Astrocyte of the spinal cord (primary cell): ENCODE results near the gene MIA2.
A peak's percentile ranks its signal among the peaks of the same experiment; 100 is the strongest.

Experiments used
- DNase-seq: peaks from one replicate; pipeline ENCODE4 v3.0.0; 2011; ENCODE audit warnings: low read depth, low spot score
- H3K4me3 ChIP-seq: 2 replicates; pipeline ENCODE4 v1.5.1; 2011; ENCODE audit warnings: low read depth, mild to moderate bottlenecking, low read length, moderate library complexity
- in situ Hi-C: cut with HindIII; loops from 2 replicates; pipeline ENCODE4 v1.10.0; 2017; ENCODE audit warnings: low sequenced_read_pairs
- TF ChIP-seq, protein P1 (sequence below): IDR thresholded peaks from 2 replicates; pipeline ENCODE4 v1.5.1; 2012; ENCODE audit warnings: low read depth, mild to moderate bottlenecking, low read length, inconsistent platforms

Gene MIA2

DNA sequence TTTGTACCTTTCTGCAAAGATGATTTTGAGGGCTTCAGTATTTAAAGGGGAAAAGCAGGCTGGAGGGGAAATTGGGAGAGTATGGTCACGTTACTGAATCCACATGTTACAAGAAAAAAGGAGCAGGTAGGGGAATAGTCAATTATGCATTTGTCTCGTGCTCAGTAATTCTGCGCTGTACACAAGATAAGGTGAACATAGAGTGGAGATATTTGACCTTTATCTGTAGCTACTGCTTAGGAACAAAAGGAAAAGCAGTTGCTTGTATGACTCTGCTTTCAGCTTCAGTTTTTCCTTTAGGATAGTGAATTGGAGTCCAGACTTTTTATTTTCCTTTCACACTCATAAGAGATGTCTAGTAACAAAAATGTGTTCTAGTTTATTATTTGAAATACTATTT, 148.7 kb downstream of the MIA2 start:
- DNase-seq, result no peak
- TF ChIP-seq, protein P1, sequence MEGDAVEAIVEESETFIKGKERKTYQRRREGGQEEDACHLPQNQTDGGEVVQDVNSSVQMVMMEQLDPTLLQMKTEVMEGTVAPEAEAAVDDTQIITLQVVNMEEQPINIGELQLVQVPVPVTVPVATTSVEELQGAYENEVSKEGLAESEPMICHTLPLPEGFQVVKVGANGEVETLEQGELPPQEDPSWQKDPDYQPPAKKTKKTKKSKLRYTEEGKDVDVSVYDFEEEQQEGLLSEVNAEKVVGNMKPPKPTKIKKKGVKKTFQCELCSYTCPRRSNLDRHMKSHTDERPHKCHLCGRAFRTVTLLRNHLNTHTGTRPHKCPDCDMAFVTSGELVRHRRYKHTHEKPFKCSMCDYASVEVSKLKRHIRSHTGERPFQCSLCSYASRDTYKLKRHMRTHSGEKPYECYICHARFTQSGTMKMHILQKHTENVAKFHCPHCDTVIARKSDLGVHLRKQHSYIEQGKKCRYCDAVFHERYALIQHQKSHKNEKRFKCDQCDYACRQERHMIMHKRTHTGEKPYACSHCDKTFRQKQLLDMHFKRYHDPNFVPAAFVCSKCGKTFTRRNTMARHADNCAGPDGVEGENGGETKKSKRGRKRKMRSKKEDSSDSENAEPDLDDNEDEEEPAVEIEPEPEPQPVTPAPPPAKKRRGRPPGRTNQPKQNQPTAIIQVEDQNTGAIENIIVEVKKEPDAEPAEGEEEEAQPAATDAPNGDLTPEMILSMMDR, result no peak
- in situ Hi-C loops, result no loop called here
- no peak overlapping the region for H3K4me3 ChIP-seq

DNA sequence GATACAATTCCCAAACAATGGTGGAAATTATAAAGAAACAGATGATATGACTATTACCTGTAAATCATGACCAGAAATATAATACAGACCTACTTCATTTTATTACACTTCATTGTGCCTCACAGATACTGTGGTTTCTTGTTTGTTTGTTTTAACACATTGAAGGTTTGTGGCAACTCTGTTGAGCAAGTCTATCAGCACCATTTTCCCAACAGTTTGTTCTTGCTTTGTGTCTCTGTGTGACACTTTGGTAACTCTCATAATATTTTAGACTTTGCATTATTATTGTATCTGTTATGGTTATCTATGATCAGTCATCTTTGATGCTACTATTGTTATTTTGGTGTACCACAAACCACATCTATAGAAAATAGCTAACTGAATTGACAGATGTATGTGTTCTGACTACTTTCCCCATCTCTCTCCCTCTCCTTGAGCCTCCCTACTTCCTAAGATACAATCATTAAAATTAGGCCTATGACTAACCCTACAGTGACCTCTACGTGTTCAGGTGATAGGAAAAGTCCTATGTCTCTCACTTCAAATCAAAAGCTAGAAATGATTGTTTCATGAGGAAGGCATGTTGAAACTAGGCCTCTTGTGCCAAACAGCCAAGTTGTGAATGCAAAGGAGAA, 149.4 kb downstream of the MIA2 start:
- no peak overlapping the region for H3K4me3 ChIP-seq
- TF ChIP-seq, protein P1, result no peak
- no peak for DNase-seq
- in situ Hi-C loops, result no loop called here

DNA sequence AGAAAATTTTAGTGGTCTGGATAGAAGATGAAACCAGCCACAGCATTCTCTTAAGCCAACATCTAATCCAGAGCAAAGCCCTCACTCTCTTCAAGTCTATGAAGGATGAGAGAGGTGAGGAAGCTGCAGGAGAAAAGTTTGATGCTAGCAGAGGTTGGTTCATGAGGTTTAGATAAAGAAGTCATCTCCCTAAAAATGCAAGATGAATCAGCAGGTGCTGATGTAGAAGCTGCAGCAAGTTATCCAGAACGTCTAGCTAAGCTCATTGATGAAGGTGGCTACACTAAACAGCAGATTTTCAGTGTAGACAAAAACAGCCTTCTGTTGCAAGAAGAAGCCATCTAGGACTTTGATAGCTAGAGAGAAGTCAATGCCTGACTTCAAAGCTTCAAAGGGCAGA, 150.0 kb downstream of the MIA2 start:
- no peak for DNase-seq
- H3K4me3 ChIP-seq, result no peak overlapping the region
- TF ChIP-seq, protein P1, result no peak
- in situ Hi-C loops, result no loop called here

DNA sequence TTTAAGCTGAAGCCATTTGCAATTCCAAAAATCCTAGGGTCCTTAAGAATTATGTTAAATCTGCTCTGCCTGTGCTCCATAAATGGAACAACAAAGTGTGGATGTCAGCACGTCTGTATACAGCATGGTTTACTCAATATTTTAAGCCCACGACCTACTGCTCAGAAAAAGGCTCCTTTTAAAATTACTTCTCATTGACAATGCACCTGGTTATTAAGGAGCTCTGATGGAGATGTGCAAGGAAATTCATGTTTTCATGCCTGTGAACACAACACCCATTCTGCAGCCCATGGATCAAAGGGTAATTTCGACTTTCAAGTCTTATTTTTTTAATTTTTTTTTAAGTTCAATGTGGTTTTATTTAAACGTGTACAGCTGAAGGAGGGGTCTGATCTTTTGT, 150.5 kb downstream of the MIA2 start:
- H3K4me3 ChIP-seq, result no peak overlapping the region
- in situ Hi-C loops, result no loop called here
- DNase-seq, result no peak
- TF ChIP-seq, protein P1, result no peak

DNA sequence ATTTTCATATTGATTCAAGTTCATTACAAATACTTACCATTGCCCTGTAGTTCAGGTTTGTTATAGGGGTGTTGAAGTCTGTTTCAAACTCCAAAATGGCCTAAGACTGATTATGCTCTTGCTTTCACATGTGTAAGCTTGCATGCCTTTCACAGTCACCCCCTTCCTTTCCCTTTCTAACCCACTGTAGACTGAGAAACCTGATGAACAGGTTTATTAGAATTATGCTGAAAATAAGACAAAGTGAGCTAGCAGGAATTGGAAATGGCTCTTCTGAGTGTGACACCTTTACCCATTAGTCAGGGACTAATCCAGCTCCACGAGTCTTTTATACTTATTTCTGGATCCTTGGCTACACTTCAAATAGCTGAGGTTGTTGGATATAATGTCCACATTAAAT, 159.6 kb downstream of the MIA2 start:
- in situ Hi-C loops, result no loop called here
- TF ChIP-seq, protein P1, result no peak
- H3K4me3 ChIP-seq, result no peak overlapping the region
- no peak for DNase-seq

DNA sequence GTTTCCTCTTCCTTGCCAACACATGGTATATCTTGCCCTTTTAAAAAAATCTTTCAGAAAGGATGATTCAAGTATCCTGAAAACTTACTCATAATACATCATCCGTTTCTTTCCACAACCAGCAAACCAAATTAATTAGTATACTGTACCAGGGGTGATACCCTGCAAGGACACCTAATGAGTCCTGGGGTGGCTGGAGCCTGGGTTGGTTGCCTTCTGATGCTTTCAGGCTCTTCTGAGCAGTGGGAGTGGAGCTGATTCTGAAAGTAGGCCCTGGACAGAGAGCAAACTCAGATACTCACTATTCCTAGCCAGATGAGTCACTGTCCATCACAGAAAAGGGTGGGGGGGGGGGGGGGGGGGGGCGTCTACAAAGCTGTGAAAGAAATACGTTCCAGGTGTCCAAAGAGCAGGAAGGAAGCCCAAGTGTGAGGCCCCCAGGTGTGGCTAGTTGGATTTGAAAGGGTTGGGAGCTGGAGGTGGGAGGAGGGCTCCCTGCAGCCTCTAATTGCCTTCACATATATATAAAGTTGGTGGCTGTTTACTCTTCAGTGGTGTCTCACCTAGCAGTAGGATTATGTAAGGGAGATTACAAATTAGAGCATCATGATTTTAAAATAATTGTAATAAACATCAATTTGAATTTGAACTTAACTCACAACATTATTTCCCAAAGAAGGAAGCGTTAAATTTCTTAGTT, 162.0 kb downstream of the MIA2 start:
- TF ChIP-seq, protein P1, result no peak
- no peak overlapping the region for H3K4me3 ChIP-seq
- DNase-seq, result peak; percentile 38
- in situ Hi-C loops, result no loop called here
